ENCODE measurements around the gene SEPTIN11.

SEPTIN11 gene

GRCh38 chr4:76949276-76950051 is at the start of gene SEPTIN11:
TSS of gene SEPTIN11 (plus strand) at chr4:76949752. CDS start at chr4:76949904, 152 bp downstream.
- Histone ChIP-seq H3K36me3 (replicated peaks) (no peaks in the 10 kb centered on the region), H3K27ac (peak within 1 kb of the TSS; percentile 82), H3K4me3 (ENCODE audit: low read depth, low read length) (peak within 1 kb of the TSS; percentile 93), H3K27me3 (replicated peaks) (no peaks in the 10 kb centered on the region)
- in situ Hi-C loops (cut with HindIII; ENCODE audit: low pct_ligation_motif_present, low sequenced_read_pairs) = loop anchor here (25.0 kb wide), 1 partner anchor 113 kb away; no protein-coding TSS in a partner anchor
- no peak for TF ChIP-seq CTCF (IDR thresholded peaks at IDR 0.05; ENCODE audit: low read depth, low read length, missing control alignments)
- DNase-seq = peak; percentile 91

- Histone ChIP-seq H3K36me3 (replicated peaks) (no peaks in the 10 kb centered on the region), H3K27ac (no peak overlapping the region), H3K27me3 (replicated peaks) (peaks cover 3% of the 10 kb centered on the region), H3K4me3 (ENCODE audit: low read depth, low read length) (no peak overlapping the region)
- no peak for DNase-seq
- no peak for TF ChIP-seq CTCF (IDR thresholded peaks at IDR 0.05; ENCODE audit: low read depth, low read length, missing control alignments)
- in situ Hi-C loops (cut with HindIII; ENCODE audit: low pct_ligation_motif_present, low sequenced_read_pairs) = no loop called here
Measured at GRCh38 chr4:76902233-76902890, 47.2 kb upstream of the SEPTIN11 start.

- no peak overlapping the region for H3K27ac ChIP-seq
- no peaks in the 10 kb centered on the region for H3K36me3 ChIP-seq (replicated peaks)
- in situ Hi-C loops (cut with HindIII; ENCODE audit: low pct_ligation_motif_present, low sequenced_read_pairs) = no loop called here
- no peak overlapping the region for H3K4me3 ChIP-seq (ENCODE audit: low read depth, low read length)
- H3K27me3 ChIP-seq (replicated peaks) = no peaks in the 10 kb centered on the region
- no peak for DNase-seq
- no peak for TF ChIP-seq CTCF (IDR thresholded peaks at IDR 0.05; ENCODE audit: low read depth, low read length, missing control alignments)
Measured at GRCh38 chr4:76904646-76905190, 44.8 kb upstream of the SEPTIN11 start.

GRCh38 chr4:76905521-76905920 is 44.0 kb upstream of the SEPTIN11 start:
- in situ Hi-C loops (cut with HindIII; ENCODE audit: low pct_ligation_motif_present, low sequenced_read_pairs) = no loop called here
- no peak for TF ChIP-seq CTCF (IDR thresholded peaks at IDR 0.05; ENCODE audit: low read depth, low read length, missing control alignments)

GRCh38 chr4:76909711-76910110 is 39.8 kb upstream of the SEPTIN11 start:
- Histone ChIP-seq H3K36me3 (replicated peaks) (no peaks in the 10 kb centered on the region), H3K27me3 (replicated peaks) (no peaks in the 10 kb centered on the region), H3K4me3 (ENCODE audit: low read depth, low read length) (no peak overlapping the region), H3K27ac (no peak overlapping the region)
- in situ Hi-C loops (cut with HindIII; ENCODE audit: low pct_ligation_motif_present, low sequenced_read_pairs) = no loop called here
- no peak for DNase-seq
- no peak for TF ChIP-seq CTCF (IDR thresholded peaks at IDR 0.05; ENCODE audit: low read depth, low read length, missing control alignments)

More at GRCh38 chr4:76905521-76905920, 44.0 kb upstream of the SEPTIN11 start:
- H3K27me3 ChIP-seq (replicated peaks) = no peaks in the 10 kb centered on the region
- H3K27ac ChIP-seq = peak overlapping the region; percentile 11
- no peaks in the 10 kb centered on the region for H3K36me3 ChIP-seq (replicated peaks)
- DNase-seq = peak; percentile 83
- no peak overlapping the region for H3K4me3 ChIP-seq (ENCODE audit: low read depth, low read length)

Measured in brain microvascular endothelial cell (primary cell).